Stimulated activated naive CD8-positive, alpha-beta T cell treated with anti-CD3 and anti-CD28 coated beads, Interleukin-15, Interleukin-2, amounts not matched to agents 100 U/mL and 50 U/mL, for 24 hours (primary cell): ENCODE data around the gene C1orf141.
"Not testable (repeated sequence)": the region's sequence is repeated elsewhere in the genome, so short reads cannot be mapped to it uniquely, and the experiment has no call there.

Experiments
- ATAC-seq: fragments of 150-1000 bp; cut with Tn5 transposase; one replicate; pipeline ENCODE4 v1.10.0; 2021
- DNase-seq: peaks from one replicate; pipeline ENCODE4 v3.0.0; 2021

C1orf141 gene

DNA sequence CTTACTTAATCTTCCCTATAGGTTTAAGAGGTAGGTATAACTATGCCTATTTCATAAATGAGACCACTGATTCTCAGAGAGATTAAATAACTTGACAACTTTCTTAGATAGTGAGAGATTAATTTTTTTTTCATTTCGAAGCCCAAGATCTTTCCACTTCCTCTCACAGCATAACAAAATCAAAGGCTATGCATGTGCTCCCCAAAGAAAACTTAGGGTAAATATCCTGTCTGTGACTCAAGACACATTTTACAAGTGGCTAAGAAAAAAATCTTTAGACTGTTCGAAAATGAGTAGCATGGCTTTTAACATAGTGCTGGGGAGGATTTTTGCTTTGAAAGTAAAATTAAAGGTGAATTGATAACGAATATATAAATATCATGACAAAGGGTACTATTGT is 8.2 kb upstream of the C1orf141 start:
- peak; percentile 59 for ATAC-seq
- DNase-seq: no peak

DNA sequence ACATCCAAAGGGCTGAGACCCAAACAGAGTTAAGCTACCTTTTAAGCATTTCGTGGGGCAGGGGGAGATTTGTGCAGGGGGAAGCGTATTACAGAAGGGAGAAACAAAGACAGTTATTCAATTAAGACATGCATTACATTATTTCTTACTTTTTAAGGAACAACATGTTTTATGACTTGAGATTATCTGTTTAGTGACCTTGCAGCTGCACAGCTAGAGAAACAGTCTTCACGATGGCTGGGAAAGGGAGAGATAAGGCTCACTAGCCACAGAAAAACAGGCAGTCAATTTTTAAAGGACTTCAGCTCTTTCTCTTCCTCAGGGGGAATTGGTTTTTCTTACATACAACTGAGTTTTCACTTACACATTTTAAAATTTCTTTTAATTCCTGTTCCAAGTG is 7.1 kb upstream of the C1orf141 start:
- not testable (repeated sequence) for DNase-seq, ATAC-seq

DNA sequence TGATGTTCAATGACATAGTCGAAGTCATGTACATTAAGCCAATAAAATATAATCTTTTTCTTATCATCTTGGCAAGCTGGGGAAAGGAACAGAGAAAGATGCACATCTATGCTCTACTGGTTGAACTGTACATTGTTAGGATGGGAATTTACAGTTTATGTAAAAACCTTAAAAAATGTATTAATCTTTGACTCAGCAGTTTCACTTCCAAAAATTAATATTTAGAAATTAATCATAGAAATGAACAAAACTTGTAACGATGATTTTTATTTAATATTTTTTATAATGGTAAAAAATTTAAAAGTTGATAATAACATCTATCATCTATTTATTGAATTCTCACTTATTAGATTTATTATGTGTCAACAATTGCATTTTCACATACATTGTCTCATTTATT is 5.7 kb upstream of the C1orf141 start:
- no peak for DNase-seq

DNA sequence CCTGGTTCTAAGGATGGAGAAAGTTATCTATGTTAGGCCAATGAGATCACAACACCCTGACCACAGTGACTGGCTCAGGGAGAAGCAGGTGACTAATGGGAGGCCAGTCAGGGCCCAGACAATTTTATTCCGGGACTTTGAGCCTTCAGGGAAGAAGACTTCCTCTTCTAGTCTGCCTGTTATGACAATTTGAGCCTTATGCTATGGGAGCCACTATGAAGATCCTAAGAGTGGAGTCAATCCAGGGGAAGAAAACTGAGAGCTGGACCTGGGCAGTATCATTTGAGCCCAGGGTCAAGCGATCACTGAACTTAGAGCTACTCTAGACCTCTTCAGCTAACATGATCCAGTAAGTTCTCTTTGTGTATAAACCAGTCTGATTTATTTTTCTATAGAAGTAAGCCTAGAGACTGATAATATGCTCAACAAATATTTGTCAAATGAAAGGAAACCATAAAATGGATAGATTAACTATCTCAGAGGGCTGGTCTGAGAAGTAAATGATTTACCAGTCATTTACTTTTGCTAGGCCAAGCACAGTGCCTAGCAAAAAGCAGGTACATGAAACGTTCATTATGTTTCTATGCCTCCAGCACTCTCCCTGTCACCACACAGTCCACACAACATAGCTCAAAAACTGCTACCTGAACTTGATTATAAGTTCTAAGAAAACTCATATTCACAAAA is 4.2 kb upstream of the C1orf141 start:
- DNase-seq (no peak), ATAC-seq (no peak)

More for the DNA sequence above, 5.7 kb upstream of the C1orf141 start:
- ATAC-seq: no peak

DNA sequence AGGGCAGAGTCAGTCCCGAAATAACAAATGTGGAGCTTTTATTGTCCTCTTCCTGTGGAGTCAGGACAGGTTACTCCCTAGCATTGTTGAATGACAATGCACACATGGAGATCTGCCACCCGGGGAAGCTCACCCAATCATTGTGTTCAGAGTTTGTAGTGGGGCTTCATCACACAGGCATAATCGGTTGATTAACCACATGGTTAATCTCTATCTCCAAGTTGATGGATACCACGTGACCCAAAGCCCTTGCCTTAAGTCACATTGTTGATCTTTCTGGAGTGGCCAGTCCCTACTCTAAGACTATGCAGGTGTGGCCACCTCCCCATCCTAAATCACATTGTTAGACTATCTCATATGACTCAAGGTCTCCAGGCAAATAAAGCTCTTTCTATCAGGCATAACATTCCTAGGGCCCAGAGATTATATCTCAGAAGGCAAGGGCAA is 2.6 kb upstream of the C1orf141 start:
- DNase-seq: no peak
- no peak for ATAC-seq

DNA sequence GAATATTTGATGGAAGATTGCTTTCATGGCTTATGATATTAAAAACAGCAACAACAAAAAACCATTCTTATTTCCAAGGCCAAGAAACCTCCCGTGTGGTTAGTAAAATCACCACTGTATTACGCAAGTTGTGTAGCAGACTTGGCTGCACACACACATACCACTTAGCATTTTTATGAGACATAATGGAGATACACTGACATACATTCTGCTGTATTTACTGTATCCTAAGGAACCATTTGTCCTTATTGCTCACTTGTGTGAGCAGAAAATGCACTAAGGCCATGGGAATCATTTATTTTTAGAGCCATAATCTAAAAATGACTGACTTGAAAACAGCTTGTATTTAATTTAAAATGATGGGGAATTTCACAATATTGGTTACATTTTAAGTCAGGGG is 584 bp upstream of the C1orf141 start:
- DNase-seq (no peak), ATAC-seq (no peak)

DNA sequence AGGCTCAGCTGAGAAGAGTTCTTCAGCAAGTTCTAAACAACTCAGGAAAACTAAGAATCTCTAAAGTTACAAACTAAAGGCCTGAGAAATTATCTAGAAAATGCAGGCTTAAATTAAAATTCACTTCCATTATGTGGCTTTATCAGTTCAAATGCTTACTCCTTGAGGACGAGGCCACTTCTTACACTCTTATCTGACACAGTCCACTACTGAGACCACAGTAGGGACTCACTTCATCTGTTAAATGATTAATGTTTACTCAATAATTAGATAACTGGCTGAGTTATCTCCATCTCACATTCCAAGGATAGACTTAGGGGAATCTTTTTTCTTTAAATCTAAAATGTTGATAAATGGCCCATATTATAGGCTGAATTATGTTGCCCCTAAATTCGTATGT is 1.6 kb downstream of the C1orf141 start:
- no peak for DNase-seq
- no peak for ATAC-seq

DNA sequence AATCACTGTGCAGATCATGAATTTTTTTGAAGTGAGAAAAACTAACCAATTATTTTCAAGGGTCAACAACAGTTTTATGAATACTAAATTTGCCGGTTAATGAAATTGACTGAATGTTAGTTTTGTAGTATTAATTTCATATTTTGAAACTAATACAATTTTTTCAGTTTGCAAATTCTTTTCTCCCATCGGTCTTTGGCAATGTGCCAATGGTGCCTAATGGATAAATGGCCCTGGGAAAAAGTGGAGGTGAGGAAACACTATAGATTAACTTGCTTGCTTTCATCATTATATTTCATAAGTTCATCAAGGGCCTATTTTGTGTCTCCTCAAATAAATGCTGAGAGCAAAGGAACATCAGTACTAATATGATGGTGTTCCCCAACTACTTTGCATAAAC is 4.1 kb downstream of the C1orf141 start:
- DNase-seq (no peak), ATAC-seq (no peak)

DNA sequence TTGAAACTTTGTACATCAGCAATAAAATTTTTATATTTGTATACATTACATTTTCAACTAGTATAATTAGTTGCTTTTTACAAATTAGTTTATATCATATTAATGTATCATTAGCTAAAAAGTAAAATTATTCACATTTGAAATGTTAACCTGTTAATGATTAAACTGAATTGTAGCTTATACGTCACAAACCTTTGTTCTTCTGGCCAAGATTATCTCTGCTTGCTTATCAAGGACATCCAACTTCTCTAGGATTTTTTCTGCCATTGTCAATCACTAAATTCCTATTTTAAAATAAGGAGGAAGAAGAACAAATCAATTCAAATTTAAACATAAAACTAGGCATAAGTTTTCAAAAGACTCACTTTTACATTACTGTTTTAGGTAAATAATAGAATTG is 7.8 kb downstream of the C1orf141 start:
- no peak for ATAC-seq
- no peak for DNase-seq

DNA sequence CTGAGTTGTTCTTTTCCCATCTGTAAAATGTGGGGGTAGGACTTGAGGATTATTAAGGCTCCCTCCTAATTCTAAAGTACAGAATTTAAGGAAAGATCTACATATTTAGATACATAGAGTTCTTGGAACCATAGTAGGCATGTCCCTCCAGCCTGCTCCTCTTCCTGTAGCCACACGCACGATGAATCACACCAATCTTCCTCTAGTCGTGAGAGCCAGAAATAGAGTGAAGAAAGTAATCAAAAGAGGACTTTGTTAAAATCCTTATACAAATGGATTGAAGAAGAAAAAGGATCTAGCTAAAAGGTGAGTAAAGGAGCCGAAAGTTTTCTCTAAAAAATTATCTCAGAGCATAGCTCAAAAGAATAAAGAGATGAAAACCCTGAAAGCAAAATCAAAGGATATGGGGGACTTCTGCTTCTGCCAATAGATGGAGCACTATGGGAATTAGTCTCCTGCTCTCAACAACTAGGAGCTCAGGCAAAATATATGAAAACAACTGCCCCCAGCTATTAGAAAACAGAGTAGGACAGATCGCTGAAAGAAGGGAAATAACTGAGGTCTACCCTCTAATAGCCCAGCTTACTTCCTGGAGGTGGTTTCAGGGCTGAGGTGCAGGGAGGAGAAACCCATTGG is 8.5 kb downstream of the C1orf141 start:
- no peak for DNase-seq
- no peak for ATAC-seq

DNA sequence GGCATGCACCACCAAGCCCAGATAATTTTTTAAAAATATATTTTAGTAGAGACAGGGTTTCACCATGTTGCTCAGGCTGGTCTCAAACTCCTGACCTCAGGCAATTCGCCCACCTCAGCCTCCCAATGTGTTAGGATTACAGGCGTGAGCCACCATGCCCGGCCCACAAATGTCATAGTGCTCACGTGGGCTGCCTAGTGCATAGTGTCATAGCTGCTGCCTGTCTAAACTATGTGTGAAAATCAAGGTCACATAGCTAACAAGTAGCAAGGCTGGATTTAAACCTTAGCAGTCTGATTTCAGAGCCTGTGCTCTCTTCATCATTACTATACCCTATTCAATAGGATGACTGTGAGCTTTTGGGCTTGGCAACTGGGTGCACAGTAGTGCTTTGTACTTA is 10.3 kb downstream of the C1orf141 start:
- DNase-seq: no peak
- no peak for ATAC-seq

DNA sequence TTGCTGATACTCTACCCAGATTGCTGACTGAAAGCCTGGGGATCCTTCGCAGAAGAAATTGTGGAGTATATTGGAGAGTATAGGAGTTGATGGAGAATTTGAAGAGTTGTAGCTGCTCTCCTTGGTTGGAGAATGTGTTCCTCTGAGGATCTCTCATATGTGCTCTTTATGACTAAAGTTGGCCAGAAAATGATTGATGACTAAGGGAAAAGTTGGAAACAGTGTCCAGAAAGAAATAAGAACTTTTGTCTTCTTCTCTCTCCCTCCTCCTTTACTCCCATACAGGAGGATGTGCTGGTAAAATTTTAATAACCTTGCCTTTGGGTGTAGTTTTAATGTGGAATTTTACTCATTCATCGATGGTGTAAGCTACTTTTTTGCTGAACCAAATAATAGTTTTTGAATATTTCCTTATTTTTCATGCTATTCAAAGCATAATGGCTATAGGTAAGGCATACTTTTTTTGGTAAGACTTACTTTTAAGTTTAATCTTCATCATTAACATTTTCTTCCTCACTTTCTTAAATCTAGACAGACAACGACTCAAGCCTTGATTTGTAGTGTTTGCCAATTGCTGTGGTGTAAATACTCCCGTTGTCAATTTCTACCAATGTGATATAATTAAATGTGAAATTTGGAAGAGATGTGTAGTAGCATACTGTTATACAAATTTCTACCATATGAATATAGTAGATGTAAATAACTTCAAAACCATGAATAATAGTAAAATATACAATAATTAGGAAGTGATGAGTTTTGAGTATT is 13.7 kb downstream of the C1orf141 start:
- DNase-seq: no peak
- ATAC-seq: no peak

DNA sequence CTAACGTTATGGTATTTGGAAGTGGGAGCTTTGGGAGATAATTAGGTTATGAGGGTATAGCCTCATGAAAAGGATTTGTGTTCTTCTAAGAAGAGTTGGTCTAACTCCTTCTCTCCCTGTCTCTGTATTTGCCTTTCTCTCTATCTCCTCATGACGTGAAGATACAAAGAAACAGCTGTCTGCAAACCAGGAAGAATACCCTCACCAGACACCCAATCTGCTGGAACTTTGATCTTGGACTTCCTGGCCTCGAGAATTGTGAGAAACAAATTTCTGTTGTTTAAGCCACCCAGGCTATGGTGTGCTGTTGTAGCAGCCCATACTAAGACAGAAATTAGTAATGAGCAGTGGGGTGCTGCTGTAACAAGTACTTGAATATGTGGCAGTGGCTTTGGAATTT is 16.1 kb downstream of the C1orf141 start:
- DNase-seq: no peak
- ATAC-seq: no peak

DNA sequence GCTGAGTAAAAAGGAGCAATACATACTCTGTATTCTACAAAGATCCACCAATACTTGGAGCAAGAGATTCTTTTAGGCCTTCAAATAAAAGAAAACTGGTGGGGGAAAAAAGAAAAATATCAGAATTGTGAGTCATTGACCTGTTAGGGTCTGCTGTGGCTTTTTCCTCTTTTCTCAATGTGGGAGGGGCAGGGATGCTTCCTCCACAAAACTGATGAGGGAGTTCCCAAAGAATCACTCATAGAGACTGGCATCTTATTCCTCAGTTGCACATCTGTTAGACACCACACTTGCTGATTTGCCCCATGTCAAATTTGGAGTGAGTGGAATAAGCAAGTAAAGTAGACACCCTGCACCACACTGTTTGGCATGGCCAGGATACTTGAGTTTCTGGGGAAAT is 16.6 kb downstream of the C1orf141 start:
- DNase-seq (no peak), ATAC-seq (no peak)

DNA sequence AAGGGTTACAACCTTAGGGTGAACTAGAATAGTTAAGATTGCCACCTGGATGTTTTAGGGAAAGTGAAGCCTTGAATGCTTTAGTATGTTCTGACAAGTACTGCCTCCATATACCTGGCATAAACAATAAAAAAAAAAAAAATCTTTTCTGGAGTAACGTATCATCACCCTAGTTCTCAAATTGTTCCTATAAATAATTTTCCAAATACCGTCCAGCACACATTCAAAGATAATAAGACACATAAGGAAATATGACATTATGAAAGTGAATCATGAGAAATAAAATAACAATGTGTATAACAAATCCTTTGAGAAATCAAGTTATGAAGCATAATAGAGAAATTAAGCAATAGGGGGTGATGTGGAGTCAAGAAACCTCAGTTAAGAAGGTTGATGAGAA is 20.6 kb downstream of the C1orf141 start:
- no peak for ATAC-seq

DNA sequence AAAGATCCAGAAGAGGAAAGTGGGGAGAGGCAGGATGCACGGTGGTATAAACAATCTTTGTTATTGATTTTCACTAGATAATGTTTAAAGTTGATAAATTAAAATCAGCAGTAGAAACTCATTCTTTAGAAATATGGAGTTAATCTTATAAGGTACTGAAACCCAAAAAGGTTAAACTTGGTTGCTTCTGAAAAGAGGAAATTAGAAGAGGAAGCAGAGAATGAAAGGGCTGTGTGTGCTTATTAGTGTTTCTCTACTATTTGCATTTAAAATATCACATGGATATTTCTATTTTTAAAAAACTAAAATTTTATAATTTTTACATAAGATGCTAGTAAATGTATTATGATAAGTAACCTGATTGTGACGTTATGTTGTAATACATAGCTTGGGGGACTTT is 24.4 kb downstream of the C1orf141 start:
- no peak for DNase-seq

More for the DNA sequence above, 20.6 kb downstream of the C1orf141 start:
- no peak for DNase-seq

DNA sequence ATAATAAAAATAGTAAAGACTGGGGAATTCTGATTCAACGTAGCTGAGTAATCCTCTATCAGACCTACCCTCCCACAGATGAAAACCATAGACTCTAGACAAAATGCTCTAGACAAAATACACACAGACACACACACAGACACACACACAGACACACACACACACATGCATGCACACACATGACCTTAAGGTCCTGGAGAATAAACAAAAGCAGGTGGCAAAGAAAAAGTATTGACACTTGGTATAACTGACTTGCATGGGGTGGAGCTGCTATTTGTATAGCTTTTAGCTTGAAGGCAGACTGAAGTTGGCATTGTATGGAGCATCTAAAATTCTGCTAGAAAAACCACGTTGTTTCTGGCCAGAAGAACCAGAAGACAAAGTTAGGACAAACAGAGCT is 29.3 kb downstream of the C1orf141 start:
- no peak for ATAC-seq

More for the DNA sequence above, 24.4 kb downstream of the C1orf141 start:
- no peak for ATAC-seq

DNA sequence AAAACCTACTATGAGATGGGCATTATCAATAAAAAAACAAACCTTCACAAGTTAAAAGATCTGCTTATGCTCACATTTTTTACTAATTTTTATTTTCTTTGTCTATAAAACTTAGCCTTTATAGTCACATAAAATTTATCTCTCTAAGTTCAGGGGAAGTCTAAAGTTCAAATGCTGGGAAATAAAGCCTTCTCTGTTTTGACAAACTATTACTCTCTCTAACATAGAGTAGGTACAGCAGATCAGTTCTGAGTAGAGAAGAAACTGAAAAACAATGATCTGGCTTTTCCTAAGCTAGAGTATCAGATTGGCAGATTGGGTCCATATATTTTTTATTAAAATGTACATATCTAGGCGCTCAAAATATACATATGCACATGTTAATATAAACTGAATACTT is 31.2 kb downstream of the C1orf141 start:
- DNase-seq (no peak), ATAC-seq (no peak)

More for the DNA sequence above, 29.3 kb downstream of the C1orf141 start:
- DNase-seq: no peak

DNA sequence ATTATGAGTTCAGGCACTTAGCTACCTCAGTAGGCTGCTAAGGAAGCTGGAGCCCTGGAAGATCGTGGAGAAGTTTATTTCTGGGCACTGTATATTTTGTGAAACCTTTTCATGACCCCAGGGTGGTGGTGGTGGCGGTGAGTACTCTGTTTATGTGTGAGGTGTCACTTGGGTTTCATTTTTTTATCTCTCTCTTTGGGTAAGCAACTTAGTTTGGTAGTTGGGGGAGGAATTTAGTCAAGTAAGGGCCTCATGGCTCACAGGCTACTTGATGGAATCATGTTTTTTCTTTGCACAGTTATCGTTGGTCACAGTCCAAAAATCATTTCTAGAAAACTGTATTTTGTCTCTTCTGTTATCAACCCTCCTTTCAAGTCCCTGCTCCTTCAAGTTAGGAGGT is 33.9 kb downstream of the C1orf141 start:
- ATAC-seq: no peak
- DNase-seq: no peak

DNA sequence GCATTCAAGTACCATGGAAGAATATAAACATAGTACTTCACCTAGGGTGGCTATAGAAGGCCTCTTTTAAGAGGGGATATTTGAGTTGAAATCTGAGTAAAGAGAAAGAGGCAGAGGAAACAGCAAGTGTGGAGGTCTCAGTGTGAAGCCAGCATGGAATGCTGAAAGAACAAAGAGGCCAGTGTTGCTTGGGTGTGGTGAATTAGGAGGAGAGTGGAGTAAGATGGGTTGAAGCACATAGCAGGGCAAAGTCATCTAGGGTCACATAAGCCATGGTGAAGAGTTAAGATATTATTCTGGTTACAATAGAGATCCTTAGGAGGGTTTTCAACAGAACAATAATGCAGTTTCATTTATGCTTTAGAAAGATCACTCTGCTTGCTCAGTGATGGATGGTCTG is 37.5 kb downstream of the C1orf141 start:
- ATAC-seq (no peak), DNase-seq (no peak)

DNA sequence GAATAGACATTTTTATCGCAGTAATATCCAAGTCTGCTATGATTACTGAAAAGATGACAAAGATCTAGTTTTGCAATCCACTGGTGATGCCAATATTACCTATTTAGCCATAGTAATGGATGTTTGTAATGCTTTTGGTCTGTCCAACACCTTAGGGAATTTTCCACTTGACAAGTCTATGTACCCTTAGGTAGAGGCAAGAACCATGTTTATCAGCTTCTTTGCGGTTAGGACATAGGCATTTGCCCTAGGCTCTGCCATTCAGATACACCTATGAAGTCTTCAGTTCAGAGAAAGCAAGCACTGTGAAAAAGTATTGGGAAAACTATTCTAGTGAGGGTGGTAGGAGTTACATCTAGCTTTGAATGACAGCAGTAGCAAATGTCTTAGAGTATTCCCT is 40.6 kb downstream of the C1orf141 start:
- ATAC-seq (no peak), DNase-seq (no peak)

DNA sequence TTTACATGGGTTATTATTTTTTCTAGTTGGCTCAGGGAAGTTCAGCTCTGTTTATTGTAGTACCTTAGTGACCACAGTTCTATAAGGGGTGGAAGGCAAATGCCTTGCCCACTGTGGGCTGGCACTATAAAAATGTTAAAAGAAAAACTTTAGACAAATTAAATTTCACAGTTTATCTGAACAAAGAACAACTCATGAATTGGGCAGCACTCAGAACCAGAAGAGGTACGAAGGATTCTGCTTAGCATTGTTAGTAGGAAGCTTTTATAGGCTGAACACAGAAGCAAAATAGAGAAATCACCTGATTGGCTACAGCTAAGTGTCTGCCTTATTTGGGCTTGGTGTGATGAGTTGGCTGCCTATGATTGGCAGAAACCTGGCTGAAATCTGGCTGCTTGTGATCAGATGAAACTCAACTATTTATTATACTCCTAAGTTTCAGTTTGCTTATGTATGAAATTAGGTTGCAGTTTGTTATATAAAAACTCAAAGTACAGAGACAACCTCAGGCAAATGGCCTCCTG is 45.0 kb downstream of the C1orf141 start:
- ATAC-seq: no peak
- DNase-seq: no peak

DNA sequence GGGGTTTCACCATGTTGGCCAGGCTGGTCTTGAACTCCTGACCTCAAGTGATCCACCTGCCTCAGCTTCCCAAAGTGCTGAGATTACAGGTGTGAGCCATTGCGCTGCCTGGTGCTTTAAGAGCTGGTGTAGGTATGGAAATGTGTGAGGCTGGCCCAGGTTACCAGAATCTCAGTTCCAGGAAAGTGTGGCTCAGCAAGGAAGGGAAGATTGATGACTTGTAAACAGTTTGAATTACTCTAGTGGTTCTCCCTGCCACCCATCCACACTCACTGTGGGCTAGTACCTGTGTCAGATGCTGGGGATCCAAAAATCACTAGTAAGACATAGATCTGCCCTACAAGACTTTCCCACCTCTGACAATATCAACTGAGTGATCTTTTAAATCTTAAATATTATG is 46.3 kb downstream of the C1orf141 start:
- no peak for ATAC-seq
- DNase-seq: no peak
